HepG2 (cell line): Measurements from ENCODE around the gene CCDC88C.

Experiments used
- FOXA3 ChIP-seq: IDR thresholded peaks from 2 replicates; pipeline ENCODE4 v1.6.1; 2016; ENCODE audit warnings: missing genetic modification reagents, missing compliant biosample characterization
- NFIC ChIP-seq: IDR thresholded peaks from 2 replicates; pipeline ENCODE4 v1.6.1; 2012; ENCODE audit warnings: mild to moderate bottlenecking, low read length, inconsistent platforms
- POLR2AphosphoS5 ChIP-seq: IDR thresholded peaks from 2 replicates; pipeline ENCODE4 v1.6.1; 2012; ENCODE audit warnings: low read depth, low read length
- REL ChIP-seq: sonication (generic); formaldehyde crosslinking; conservative IDR thresholded peaks from 2 replicates; pipeline ENCODE4 v1.8.0; 2022; ENCODE audit warnings: mild to moderate bottlenecking, missing genetic modification reagents, moderate library complexity
- SIN3A ChIP-seq: IDR thresholded peaks from 2 replicates; pipeline ENCODE4 v1.6.1; 2011; ENCODE audit warnings: low read depth, mild to moderate bottlenecking, control low read depth, low read length, borderline replicate concordance
- ZBTB3 ChIP-seq: sonication (generic); formaldehyde crosslinking; IDR thresholded peaks from 2 replicates; pipeline ENCODE4 v1.4.0; 2020; ENCODE audit warnings: low read depth, mild to moderate bottlenecking, moderate library complexity, missing genetic modification reagents, borderline replicate concordance
- ZNF552 ChIP-seq: sonication (generic); formaldehyde crosslinking; IDR thresholded peaks from 2 replicates; pipeline ENCODE4 v1.9.0; 2022; ENCODE audit warnings: missing genetic modification reagents, mild to moderate bottlenecking, borderline replicate concordance
- ZNF660 ChIP-seq: sonication (generic); formaldehyde crosslinking; IDR thresholded peaks from 2 replicates; pipeline ENCODE4 v1.5.1; 2020; ENCODE audit warnings: mild to moderate bottlenecking, low read depth, missing genetic modification reagents, borderline replicate concordance
- TF ChIP-seq, protein P1 (sequence below): sonication (generic); formaldehyde crosslinking; IDR thresholded peaks from 2 replicates; pipeline ENCODE4 v1.5.0; 2020; ENCODE audit warnings: mild to moderate bottlenecking, missing genetic modification reagents, moderate library complexity
- TF ChIP-seq, protein P2 (sequence below): IDR thresholded peaks from 2 replicates; pipeline ENCODE4 v1.6.1; 2012; ENCODE audit warnings: inconsistent platforms
- TF ChIP-seq, protein P3 (sequence below): sonication (generic); formaldehyde crosslinking; IDR thresholded peaks from 2 replicates; pipeline ENCODE4 v1.4.0; 2020; ENCODE audit warnings: mild to moderate bottlenecking, missing genetic modification reagents

DNA sequence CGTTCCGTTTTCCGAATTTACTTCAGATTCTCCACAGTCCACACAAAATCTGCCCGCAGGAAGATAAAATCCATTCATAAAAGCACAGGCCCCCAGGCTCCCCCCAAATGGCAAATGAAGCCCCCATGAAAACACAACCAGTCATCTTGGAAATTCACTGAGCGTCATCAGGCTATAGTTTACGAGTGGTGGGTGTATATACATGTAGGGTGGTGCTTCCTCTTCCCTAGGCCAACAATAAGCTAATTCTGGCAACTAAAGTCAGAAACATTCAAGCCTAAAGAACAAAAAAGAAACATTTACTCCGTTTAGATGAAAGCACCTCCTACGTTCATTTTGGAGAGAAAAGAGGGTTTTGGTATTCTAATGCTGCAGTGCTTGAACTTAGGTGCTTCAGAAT is 179.0 kb downstream of the CCDC88C start:
- TF ChIP-seq ZNF552 (CRISPR knock-in tag) (no peak), REL (no peak), POLR2AphosphoS5 (no peak), FOXA3 (CRISPR knock-in tag) (no peak), SIN3A (no peak), NFIC (no peak), ZBTB3 (CRISPR knock-in tag) (no peak), ZNF660 (CRISPR knock-in tag) (no peak)
- TF ChIP-seq, protein P1, sequence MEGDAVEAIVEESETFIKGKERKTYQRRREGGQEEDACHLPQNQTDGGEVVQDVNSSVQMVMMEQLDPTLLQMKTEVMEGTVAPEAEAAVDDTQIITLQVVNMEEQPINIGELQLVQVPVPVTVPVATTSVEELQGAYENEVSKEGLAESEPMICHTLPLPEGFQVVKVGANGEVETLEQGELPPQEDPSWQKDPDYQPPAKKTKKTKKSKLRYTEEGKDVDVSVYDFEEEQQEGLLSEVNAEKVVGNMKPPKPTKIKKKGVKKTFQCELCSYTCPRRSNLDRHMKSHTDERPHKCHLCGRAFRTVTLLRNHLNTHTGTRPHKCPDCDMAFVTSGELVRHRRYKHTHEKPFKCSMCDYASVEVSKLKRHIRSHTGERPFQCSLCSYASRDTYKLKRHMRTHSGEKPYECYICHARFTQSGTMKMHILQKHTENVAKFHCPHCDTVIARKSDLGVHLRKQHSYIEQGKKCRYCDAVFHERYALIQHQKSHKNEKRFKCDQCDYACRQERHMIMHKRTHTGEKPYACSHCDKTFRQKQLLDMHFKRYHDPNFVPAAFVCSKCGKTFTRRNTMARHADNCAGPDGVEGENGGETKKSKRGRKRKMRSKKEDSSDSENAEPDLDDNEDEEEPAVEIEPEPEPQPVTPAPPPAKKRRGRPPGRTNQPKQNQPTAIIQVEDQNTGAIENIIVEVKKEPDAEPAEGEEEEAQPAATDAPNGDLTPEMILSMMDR (CRISPR knock-in tag): no peak
- TF ChIP-seq, protein P2, sequence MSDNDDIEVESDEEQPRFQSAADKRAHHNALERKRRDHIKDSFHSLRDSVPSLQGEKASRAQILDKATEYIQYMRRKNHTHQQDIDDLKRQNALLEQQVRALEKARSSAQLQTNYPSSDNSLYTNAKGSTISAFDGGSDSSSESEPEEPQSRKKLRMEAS: no peak
- TF ChIP-seq, protein P3, sequence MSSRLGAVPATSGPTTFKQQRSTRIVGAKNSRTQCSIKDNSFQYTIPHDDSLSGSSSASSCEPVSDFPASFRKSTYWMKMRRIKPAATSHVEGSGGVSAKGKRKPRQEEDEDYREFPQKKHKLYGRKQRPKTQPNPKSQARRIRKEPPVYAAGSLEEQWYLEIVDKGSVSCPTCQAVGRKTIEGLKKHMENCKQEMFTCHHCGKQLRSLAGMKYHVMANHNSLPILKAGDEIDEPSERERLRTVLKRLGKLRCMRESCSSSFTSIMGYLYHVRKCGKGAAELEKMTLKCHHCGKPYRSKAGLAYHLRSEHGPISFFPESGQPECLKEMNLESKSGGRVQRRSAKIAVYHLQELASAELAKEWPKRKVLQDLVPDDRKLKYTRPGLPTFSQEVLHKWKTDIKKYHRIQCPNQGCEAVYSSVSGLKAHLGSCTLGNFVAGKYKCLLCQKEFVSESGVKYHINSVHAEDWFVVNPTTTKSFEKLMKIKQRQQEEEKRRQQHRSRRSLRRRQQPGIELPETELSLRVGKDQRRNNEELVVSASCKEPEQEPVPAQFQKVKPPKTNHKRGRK (CRISPR knock-in tag): no peak
